ENCODE data around the gene ZFP64. TPM values are rescaled to one million over a fixed set of nuclear protein-coding genes. Genes with fewer than 3 reads are reported as not detected.

ZFP64 gene
- total and polyA plus RNA-seq, 7 experiments from 2014 or later = 8.0 to 14.6 (median 11.6) TPM

GRCh38 chr20:52102126-52102525, 89.5 kb downstream of the ZFP64 start:
- ATAC-seq (no peak), DNase-seq (no peak)
- H3K27ac Mint-ChIP-seq = no peak overlapping the region
- H3K4me3 Mint-ChIP-seq = no peak overlapping the region
- H3K4me1 Mint-ChIP-seq = peaks cover 6 to 27% (median 24%) of the 10 kb centered on the region in 7 donors
- peaks cover 0 to 5% (median 0%) of the 10 kb centered on the region in 11 donors for H3K9me3 Mint-ChIP-seq
- no peaks in the 10 kb centered on the region for H3K36me3 ChIP-seq (ENCODE audit: control insufficient read depth in 2 of 3, insufficient read depth in 3 of 3, low read length in 3 of 3)
- no peak overlapping the region for H3K4me3 ChIP-seq (ENCODE audit: low read length)
- POLR2A ChIA-PET = no interaction called here
- CTCF ChIA-PET = no interaction called here
- H3K9me3 ChIP-seq (ENCODE audit: control insufficient read depth in 2 of 3, low read length in 3 of 3) = no peaks in the 10 kb centered on the region
- peaks cover 14 to 27% of the 10 kb centered on the region in 2 donors for H3K4me1 ChIP-seq (ENCODE audit: control insufficient read depth in 2 of 2, insufficient read depth in 2 of 2, low read length in 2 of 2)
- peaks cover 21 to 52% (median 31%) of the 10 kb centered on the region in 5 donors for H3K27me3 Mint-ChIP-seq
- peaks cover 0 to 9% (median 4%) of the 10 kb centered on the region in 5 donors for H3K36me3 Mint-ChIP-seq
- H3K27me3 ChIP-seq (ENCODE audit: control insufficient read depth in 2 of 2, insufficient read depth in 2 of 2, low read length in 2 of 2) = peaks cover 0 to 12% of the 10 kb centered on the region in 2 donors
- intact Hi-C loops (cut with micrococcal nuclease) = no loop called here
- no peak overlapping the region for H3K27ac ChIP-seq (ENCODE audit: low read depth, low read length)
